Caco-2 (cell line): ENCODE measurements around the gene POFUT2. TPM values are rescaled to one million over a fixed set of nuclear protein-coding genes. Genes with fewer than 3 reads are reported as not detected.

Source experiments
- BruUV-seq: library from RNA; stranded (reverse); fragments of 400-500 nt; replicated peaks from 2 replicates; lab custom pipeline; 2021; lab: Mats Ljungman, UMichigan
- CTCF ChIA-PET: fragments of 300-600 bp; sonication (Branson Sonifier 250); formaldehyde crosslinking; loops from one replicate; lab custom pipeline; 2022; ENCODE audit warnings: antibody characterized with exemption; lab: Charles Lee
- POLR2A ChIA-PET: fragments of 300-600 bp; sonication (Branson Sonifier 250); formaldehyde crosslinking; loops from one replicate; lab custom pipeline; 2022; ENCODE audit warnings: antibody characterized with exemption; lab: Charles Lee
- DNase-seq, 2 experiments: peaks; one replicate each; pipeline versions ENCODE4 v3.0.0 to v3.0.0-alpha.2; 2020 to 2022
- H3K27me3 ChIP-seq: replicated peaks from 2 replicates; pipeline ENCODE4 v1.6.0; 2011; ENCODE audit warnings: low read length; ENCODE audit not compliant: control insufficient read depth, insufficient read depth
- H3K36me3 ChIP-seq: 2 replicates; pipeline ENCODE4 v1.5.1; 2011; ENCODE audit warnings: low read length; ENCODE audit not compliant: control insufficient read depth, insufficient read depth
- H3K4me1 ChIP-seq: fragments of 250-450 bp; sonication (Bioruptor Pico); 2 replicates; pipeline ENCODE4 v1.5.1; 2020; ENCODE audit warnings: mild to moderate bottlenecking
- H3K4me3 ChIP-seq: 2 replicates; pipeline ENCODE4 v1.5.1; 2011; ENCODE audit warnings: low read depth, mild to moderate bottlenecking, control low read depth, low read length
- H3K9me3 ChIP-seq: fragments of 250-450 bp; sonication (Bioruptor Pico); 2 replicates; pipeline ENCODE4 v1.5.1; 2020; ENCODE audit warnings: mild to moderate bottlenecking, moderate library complexity
- H3K27ac Mint-ChIP-seq: one replicate; pipeline ENCODE4 v1.8.0; 2022; ENCODE audit warnings: mixed read lengths; ENCODE audit not compliant: unreplicated experiment
- H3K27me3 Mint-ChIP-seq: one replicate; pipeline ENCODE4 v1.8.0; 2022; ENCODE audit warnings: mixed read lengths; ENCODE audit not compliant: insufficient read depth, unreplicated experiment
- H3K36me3 Mint-ChIP-seq: one replicate; pipeline ENCODE4 v1.8.0; 2022; ENCODE audit warnings: mild to moderate bottlenecking, mixed read lengths; ENCODE audit not compliant: insufficient read depth, unreplicated experiment
- H3K4me1 Mint-ChIP-seq: one replicate; pipeline ENCODE4 v1.8.0; 2022; ENCODE audit warnings: low read depth, mixed read lengths; ENCODE audit not compliant: unreplicated experiment
- H3K4me3 Mint-ChIP-seq: one replicate; pipeline ENCODE4 v1.8.0; 2022; ENCODE audit warnings: mild to moderate bottlenecking, moderate library complexity, mixed read lengths; ENCODE audit not compliant: unreplicated experiment
- H3K9me3 Mint-ChIP-seq: one replicate; pipeline ENCODE4 v1.8.0; 2022; ENCODE audit warnings: mixed read lengths; ENCODE audit not compliant: unreplicated experiment
- CTCF ChIP-seq, 2 experiments: fragments of 200-600 bp in 1 of 2; IDR thresholded peaks; 1 replicate in 1 of 2; 2 replicates in 1 of 2; pipeline versions ENCODE4 v1.5.1 to v1.8.0; 2011 to 2022; ENCODE audit warnings: antibody characterized with exemption in 1 of 2, control low read depth in 1 of 2, inconsistent platforms in 1 of 2, low read depth in 1 of 2, low read length in 1 of 2, mild to moderate bottlenecking in 1 of 2, moderate library complexity in 1 of 2; ENCODE audit not compliant: insufficient read depth in 1 of 2, severe bottlenecking in 1 of 2, unreplicated experiment in 1 of 2
- intact Hi-C: fragments of 100-400 bp; cut with micrococcal nuclease; formaldehyde crosslinking; loops from one replicate; pipeline ENCODE4 v1.10.0; 2022; ENCODE audit not compliant: unreplicated experiment
- total RNA-seq: library from RNA; stranded (reverse); gene quantifications from 2 replicates; pipeline ENCODE4 v1.2.3, GENCODE V29; 2022

The POFUT2 gene
- total RNA-seq, 1 experiment from 2014 or later: 32.0 TPM

- ChIA-PET POLR2A (no interaction called here), CTCF (no interaction called here)
- intact Hi-C loops: no loop called here
- no peak for DNase-seq
- Mint-ChIP-seq H3K27me3 (no peaks in the 10 kb centered on the region), H3K9me3 (no peaks in the 10 kb centered on the region), H3K4me3 (no peak overlapping the region), H3K4me1 (no peaks in the 10 kb centered on the region), H3K27ac (no peak overlapping the region), H3K36me3 (peaks cover 49% of the 10 kb centered on the region)
- no peaks in the 10 kb centered on the region; the same call in none of the 2 replicates for H3K36me3 ChIP-seq
- BruUV-seq: no TSS peak
- TF ChIP-seq CTCF (IDR thresholded peaks at IDR 0.05; ENCODE audit: insufficient read depth in 1 of 2, low read depth in 1 of 2, low read length in 1 of 2, severe bottlenecking in 1 of 2, unreplicated experiment in 1 of 2): no peak
- no peaks in the 10 kb centered on the region for H3K9me3 ChIP-seq
- H3K27me3 ChIP-seq: no peaks in the 10 kb centered on the region
- H3K4me1 ChIP-seq: no peaks in the 10 kb centered on the region; the same call in 1 of the 2 replicates
- H3K4me3 ChIP-seq: no peak overlapping the region
Measured at GRCh38 chr21:45283611-45284455, 3.9 kb downstream of the POFUT2 start.

DNA sequence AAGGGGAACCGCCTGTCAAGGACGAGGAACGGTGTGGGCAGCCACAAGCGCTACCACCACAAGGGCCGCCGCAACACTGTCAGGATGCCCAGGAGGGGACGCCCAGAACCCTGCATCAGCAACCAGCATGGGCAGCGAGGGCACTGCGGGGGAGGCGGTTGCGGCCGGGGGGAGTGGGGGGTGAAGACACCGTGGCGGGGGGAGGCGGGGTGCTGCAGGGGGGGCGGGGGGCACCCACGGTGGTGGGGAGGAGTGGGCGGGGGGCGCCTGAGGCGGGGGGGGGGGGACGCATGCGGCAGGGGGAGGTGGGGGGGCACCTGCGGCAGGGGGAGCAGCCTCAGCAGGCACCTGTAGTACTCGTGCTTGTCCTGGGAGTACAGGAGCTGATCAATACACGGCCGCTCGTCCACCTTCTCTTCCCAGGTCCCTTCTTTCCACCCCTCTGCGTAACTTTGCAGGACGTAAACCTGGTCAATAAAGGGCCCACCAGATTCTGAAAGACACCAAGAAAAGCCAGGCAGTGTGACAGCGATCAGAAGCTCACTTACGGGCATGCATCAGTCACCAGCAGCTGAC, 4.6 kb downstream of the POFUT2 start:
- no peak overlapping the region for H3K27ac Mint-ChIP-seq
- no peak for TF ChIP-seq CTCF (IDR thresholded peaks at IDR 0.05; ENCODE audit: insufficient read depth in 1 of 2, low read depth in 1 of 2, low read length in 1 of 2, severe bottlenecking in 1 of 2, unreplicated experiment in 1 of 2)
- Histone ChIP-seq H3K4me3 (no peak overlapping the region), H3K4me1 (no peaks in the 10 kb centered on the region), H3K9me3 (no peaks in the 10 kb centered on the region), H3K36me3 (no peaks in the 10 kb centered on the region; the same call in none of the 2 replicates), H3K27me3 (no peaks in the 10 kb centered on the region)
- no peaks in the 10 kb centered on the region for H3K27me3 Mint-ChIP-seq
- ChIA-PET POLR2A (no interaction called here), CTCF (no interaction called here)
- no peak for DNase-seq
- H3K36me3 Mint-ChIP-seq: peaks cover 52% of the 10 kb centered on the region
- H3K4me3 Mint-ChIP-seq: no peak overlapping the region
- H3K9me3 Mint-ChIP-seq: no peaks in the 10 kb centered on the region
- no peaks in the 10 kb centered on the region for H3K4me1 Mint-ChIP-seq
- intact Hi-C loops: no loop called here
- BruUV-seq: no TSS peak

DNA sequence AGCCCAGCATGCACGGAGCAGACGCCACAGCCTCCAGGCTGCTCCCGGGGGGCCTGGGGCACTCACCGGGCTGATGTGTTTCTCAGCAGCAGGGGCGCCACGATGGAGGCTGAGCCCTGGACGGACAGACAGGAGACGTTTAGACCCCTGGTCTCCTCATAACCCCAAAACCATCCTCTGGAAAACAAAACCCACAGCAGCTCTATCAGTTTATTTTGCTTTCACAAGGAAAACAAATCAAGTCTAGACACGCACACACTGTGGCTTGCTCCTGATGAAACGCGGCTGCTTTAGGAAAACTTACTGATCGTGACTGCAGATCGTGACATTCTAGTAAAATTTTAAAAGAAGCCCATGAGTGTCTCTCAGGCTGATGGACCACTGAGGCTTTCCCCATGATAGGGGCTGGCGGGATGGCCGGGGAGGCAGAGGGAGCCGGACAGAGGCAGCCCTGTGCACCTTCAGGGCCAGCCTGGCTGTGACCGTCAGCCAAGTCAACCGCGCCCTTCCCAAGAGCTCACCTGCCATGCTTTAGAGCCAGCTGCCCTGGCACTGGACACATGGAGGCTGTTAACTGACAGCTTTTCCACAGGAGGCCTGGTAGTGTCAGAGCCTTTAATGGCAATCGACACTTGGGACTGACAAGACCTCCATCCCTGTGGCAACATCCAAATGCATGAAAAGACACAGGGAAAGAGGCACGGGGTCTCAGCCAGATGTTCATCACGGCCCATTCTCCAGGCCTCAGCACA, 5.2 kb downstream of the POFUT2 start:
- Mint-ChIP-seq H3K27me3 (no peaks in the 10 kb centered on the region), H3K4me1 (no peaks in the 10 kb centered on the region), H3K4me3 (no peak overlapping the region), H3K9me3 (no peaks in the 10 kb centered on the region), H3K27ac (no peak overlapping the region), H3K36me3 (peaks cover 53% of the 10 kb centered on the region)
- Histone ChIP-seq H3K4me3 (no peak overlapping the region), H3K9me3 (no peaks in the 10 kb centered on the region), H3K27me3 (no peaks in the 10 kb centered on the region), H3K4me1 (no peaks in the 10 kb centered on the region), H3K36me3 (no peaks in the 10 kb centered on the region; the same call in none of the 2 replicates)
- no peak for DNase-seq
- POLR2A ChIA-PET: no interaction called here
- BruUV-seq: no TSS peak
- CTCF ChIA-PET: no interaction called here
- no peak for TF ChIP-seq CTCF (IDR thresholded peaks at IDR 0.05; ENCODE audit: insufficient read depth in 1 of 2, low read depth in 1 of 2, low read length in 1 of 2, severe bottlenecking in 1 of 2, unreplicated experiment in 1 of 2)
- intact Hi-C loops: no loop called here
